Inferior parietal cortex (tissue), 1 donor: ENCODE results near the gene SIRT7.
A peak's percentile ranks its signal among the peaks of the same experiment; 100 is the strongest.
"Not testable (repeated sequence)": the region's sequence is repeated elsewhere in the genome, so short reads cannot be mapped to it uniquely, and the experiment has no call there.

ENCODE experiments used
- DNase-seq: peaks from one replicate; pipeline ENCODE4 v3.0.0-alpha.2; 2016; ENCODE audit errors: extremely low spot score

Gene SIRT7

DNA sequence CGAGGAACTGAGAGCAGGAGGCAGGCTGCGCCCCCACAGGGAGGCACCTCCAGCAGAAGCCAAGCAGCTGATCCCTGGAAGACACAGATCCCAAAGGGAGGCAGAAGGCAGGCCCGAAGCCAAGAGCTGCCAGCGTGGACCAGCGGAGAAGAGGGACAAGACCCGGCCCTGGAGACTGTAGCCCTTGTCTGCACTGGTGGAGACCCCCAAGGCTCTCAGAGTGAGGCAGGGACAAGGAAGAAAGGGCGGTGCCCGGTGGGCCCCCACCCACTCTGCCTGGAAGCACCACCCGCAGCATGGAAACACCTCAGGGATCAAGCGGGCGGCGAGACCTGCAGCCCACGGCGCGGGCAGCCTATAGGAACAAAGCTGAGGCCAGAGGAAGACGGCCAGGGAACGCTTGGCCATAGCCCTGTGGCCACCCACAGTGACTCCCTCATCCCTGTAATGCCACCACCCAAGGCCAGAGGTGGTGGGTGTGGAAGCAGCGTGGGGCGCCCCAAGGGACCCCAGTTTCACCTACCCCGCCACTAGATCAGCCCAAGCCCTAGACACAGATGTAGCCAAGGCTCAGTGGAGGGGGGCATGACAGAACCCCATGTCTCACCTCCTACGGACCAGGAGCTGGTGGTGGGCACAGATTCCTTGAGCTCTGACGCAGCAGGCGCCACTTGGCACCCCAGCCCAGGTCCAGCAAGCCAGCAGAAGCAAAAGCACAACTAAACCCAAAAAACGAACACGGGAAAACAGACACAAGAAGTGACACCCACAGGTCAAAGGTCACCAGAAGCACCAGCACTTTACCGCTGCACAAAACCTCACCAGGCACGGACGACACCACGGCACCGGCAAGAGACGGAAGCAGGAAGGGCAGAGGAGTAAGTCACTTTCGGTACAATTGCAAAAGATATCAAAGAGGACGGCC, 2.9 kb upstream of the SIRT7 start:
- no peak for DNase-seq

DNA sequence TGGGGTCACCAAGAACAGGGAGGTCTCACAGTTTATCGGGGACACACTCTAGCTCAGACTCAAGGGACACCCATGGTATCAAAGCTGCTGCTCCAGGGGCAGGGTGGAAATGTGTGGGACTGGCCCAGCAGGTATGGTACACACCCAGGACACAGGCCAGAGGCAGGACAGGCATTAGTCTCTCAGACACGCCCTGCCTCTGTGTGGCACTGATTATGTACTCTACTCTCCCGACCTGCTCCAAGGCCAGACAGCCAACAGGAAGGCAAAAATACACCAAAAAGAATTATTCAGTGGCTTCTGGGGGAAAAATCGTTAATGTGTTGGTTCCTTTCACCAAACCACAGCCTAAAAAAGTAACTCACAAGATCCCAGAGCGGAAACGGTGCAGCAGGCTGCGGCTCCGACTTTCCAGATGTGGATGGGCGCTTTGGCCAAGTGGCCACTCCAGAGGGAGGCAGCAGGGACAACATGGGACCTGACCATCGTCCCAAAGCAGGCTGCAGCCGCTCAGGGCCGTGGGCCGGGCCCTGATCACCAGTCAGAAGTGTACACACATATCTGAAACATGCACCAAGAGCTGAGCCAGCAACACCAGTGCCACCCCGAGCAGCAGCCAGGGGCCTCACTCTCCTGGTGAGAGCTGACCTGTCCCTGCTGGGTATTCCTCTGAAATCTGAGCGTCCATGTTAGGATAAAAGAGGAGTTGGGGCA, 1.0 kb upstream of the SIRT7 start:
- no peak for DNase-seq

GRCh38 chr17:81918333-81918669, 325 bp upstream of the SIRT7 start:
- DNase-seq: not testable (repeated sequence)

DNA sequence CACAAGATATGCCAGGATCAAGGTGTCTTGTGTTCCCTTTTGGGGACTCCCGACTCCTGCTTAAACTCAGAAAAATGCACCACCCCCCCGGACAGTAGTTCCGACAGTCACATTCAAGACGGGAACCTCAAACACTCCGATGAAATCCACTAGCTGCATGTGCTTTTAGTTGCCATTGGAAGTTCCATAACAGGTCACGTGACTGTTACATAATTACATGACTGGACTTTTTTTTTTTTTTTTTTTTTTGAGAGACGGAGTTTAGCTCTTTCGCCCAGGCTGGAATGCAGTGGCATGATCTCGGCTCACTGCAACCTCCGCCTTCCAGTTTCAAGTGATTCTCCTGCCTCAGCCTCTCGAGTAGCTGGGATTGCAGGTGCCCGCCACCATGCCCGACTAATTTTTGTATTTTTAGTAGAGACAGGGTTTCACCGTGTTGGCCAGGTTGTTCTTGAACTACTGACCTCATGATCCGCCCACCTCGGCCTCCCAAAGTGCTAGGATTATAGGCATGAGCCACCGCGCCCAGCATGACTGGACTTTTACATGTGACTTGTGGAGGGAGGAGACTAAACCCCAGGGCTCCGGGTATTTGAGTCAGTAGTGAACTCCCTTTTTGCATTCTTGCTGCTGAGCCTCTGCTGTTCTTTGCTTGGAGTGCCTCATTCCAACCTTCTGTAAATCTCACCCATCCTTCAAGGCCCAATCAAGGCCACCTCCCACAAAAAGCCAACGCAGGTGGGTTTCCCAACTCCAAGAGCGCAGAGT, 1.6 kb downstream of the SIRT7 start:
- DNase-seq: no peak

GRCh38 chr17:81915331-81915730, 2.6 kb downstream of the SIRT7 start:
- DNase-seq: no peak

- no peak for DNase-seq
Measured at GRCh38 chr17:81914103-81914850, 3.7 kb downstream of the SIRT7 start.

DNA sequence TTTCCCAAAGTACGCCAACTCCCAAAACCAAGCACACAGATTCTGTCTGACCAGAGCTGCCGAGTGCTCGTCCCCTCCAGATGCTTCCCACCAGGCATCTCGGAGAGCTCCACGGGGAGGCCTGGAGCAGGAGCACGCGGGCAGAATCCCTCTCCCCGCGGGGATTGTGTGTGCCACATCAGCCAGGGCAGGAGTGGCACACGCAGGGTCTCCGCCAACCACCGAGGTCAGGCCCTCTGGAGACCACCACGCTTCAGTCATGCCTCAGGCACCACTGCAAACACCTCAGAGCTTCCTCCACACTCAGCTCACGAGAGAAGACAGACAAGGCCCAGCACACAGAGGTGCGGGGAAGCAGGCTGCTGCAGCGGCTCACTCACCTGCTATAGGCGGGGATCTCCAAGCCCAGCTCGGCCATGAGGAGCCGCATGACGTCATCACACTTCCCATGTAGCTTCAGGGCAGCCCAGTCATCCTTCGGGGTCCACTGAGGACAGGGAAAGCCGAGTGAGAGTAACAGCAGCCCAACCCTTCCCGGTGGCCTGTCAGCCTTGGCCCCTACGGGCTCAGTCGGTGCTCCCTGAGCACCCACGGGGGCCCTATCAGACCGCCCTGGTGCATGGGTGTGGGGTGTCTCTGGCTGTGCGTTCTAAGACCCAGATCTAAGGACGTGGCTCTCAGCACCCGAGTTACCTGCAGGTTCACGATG, 4.4 kb downstream of the SIRT7 start:
- DNase-seq: no peak

DNA sequence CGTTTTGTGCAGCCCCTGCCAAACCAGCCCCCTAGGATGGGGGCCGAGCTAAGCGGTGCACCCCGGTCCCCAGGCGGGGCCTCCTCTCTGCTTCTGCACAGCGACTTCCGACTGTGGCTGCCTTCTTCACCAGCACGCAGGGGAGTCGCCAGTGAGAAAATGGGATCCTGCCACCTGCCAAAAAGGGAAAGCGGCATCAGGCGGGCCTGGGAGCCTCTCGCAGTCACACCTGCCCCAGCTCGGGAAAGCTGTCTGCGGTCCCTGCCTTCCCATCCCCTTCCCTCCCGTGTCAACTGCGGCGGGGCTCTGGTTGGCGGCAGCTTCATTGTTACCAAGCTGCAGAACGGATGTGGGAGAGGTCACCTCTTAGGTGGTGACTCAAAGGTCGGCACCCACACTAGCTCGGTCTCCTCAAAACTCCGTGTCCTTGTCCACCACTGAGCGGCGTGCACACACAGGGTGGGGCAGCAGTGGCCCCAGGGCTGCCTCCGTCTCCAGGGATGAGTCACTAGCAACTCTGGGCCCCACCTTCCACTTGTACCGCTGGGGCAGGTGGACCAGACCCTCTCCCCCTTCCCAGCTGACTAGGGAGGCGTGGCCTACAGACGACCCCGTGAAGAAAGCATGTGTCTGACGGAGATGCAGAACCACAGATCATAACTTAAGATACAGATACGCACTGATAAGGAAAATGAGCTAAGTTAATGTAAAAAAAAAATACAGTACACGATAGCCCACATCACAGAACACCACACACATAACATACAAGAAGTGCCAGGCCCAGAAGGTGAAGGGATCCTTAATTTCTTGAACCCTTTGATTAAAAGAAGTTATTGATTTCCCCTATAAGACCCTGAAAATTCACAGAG, 5.3 kb downstream of the SIRT7 start:
- no peak for DNase-seq

GRCh38 chr17:81911969-81912368, 6.0 kb downstream of the SIRT7 start:
- no peak for DNase-seq

- peak; percentile 79 for DNase-seq
Measured at GRCh38 chr17:81911277-81911961, 6.6 kb downstream of the SIRT7 start, which contains the start of gene PCYT2. Gene PCYT2 (minus strand): TSS chr17:81911399. CDS start chr17:81911355, 44 bp downstream.

DNA sequence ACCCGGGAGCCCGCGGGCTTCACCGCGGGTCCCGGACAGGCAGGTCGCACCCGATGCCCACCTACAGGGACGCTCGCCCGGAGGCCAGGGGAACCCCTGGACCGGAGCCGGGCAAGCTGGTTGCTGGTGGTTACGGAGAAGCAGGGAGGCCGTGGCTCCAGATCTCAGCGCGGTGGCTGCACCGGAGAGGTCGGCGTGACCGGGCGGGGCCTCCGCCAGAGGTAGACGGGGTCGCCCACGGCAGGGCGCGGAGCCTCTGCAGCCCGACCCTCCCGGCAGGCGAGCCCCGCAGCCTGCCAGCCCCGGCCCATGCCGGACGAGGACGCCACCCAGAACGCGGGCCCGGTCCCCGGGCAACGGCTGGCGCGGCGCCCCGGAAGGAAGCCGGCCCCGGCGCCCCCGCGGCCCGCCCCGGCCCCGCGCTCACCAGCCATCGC, 7.1 kb downstream of the SIRT7 start:
- no peak for DNase-seq

DNA sequence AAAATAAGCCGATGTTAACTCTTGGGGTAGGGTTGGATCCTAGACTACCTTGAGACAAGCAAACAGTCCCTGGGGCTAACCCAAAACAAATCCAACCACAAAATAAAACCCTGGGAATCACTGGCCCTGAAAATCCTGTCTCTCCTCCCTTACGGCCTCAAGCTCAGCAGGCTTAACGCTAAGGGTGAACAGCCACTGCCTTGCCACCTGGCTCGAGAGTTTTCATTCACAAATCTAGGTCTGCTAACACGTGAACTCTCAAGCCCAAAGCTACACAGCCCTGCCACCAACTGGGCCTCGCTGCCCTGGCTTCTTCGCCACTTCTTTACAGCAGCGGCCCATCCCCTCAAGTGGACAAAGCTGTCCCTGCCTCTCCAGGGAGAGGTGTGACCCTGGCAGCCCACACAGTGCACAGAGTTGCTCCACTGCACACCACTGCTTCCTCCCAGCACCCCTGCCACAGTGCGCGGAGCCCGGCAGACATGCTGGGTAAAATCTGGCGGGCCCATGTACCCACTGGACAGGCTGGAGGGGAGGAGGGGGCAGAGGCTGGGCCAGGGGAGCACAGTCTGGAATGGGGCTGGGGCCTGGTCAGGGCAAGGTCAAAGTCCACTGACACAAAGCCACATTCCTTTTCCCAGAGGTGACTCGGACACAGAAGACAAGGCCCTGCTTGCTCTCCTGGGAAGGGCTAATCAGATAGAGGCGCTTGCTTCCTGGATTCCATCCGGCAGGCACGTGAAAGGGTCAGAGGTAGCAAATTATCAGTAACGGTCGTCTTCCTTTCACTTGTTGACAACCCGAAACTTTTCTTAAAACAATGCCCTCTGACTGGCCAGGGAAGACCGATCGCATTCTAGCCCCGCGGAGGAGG, 7.8 kb downstream of the SIRT7 start:
- no peak for DNase-seq

DNA sequence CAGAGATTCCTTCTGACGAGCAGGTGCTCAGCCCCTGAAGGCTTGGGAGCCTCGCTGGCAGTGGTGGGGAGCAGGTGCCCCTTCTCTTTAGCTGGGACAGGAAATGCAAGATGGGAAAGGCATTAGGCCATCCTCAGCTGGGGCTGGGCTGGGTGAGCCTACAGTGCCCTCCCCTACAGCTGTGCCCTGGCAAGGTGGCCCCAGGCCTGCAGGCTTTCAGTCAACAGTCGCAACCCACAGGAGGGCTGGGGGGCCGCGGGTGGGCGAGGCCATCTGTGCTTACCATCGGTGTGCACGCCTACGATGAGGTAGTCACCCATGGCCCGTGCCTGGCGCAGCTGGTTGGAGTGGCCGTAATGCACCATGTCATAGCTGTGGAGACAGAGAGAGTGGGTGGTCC, 8.7 kb downstream of the SIRT7 start:
- no peak for DNase-seq

- no peak for DNase-seq
Measured at GRCh38 chr17:81908793-81909192, 9.2 kb downstream of the SIRT7 start.

DNA sequence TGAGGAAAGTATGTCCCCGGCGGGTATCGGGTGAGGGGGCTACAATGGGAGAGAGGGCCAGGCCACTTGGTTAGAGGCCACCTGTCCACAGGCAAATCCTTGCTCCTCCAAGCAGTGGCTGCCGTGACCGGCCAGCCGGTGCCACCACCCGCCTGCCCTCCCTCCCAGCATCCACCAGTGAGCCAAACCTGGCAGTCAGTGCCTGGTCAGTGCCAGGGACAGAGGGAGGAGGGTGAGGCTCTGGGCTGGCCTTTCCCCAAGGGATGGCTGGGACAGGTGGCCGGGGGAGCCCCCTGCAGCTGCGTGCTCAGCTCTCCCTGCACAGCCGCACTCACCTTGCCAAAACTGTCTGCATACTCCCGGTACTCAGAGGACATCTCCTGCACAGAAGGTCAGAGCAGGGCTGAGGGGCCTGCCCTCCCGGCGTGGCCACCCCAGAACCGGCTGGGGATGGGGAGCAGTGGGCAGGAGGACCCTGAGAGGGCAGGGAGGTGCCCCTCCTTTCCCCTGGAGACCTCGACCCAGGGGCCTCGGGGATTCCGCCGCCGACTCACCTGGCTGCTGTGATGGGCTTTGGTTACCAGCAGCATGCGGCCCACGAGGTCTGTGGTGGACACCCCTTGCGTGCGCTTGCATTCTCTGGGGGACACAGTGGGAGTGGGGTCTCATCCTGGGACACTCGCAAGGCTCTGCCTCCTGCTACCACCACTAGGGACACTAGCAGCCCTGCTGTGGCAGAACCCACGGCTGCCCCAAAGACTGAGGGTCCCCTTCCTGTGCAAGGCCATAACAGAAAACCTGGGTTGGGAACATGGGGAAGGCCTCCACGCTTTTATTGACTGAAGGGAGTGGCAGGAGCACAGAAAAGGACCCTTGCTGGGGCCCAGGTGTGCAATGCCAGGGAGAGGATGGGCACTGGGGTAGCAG, 10.5 kb downstream of the SIRT7 start:
- no peak for DNase-seq

GRCh38 chr17:81906476-81907218, 11.3 kb downstream of the SIRT7 start:
- DNase-seq: no peak
